22Rv1 (cell line): ENCODE results near the gene NEDD4.
"Not testable (repeated sequence)": the region's sequence is repeated elsewhere in the genome, so short reads cannot be mapped to it uniquely, and the experiment has no call there.

Experiments
- H3K27ac ChIP-seq: fragments of 450-650 bp; 2 replicates; pipeline ENCODE4 v1.5.1; 2017
- CTCF ChIP-seq: fragments of 450-650 bp; IDR thresholded peaks from 2 replicates; pipeline ENCODE4 v1.5.1; 2017; ENCODE audit warnings: mild to moderate bottlenecking
- ZFX ChIP-seq: fragments of 450-650 bp; IDR thresholded peaks from 2 replicates; pipeline ENCODE4 v1.6.1; 2017; ENCODE audit warnings: antibody characterized with exemption, borderline replicate concordance

The NEDD4 gene

DNA sequence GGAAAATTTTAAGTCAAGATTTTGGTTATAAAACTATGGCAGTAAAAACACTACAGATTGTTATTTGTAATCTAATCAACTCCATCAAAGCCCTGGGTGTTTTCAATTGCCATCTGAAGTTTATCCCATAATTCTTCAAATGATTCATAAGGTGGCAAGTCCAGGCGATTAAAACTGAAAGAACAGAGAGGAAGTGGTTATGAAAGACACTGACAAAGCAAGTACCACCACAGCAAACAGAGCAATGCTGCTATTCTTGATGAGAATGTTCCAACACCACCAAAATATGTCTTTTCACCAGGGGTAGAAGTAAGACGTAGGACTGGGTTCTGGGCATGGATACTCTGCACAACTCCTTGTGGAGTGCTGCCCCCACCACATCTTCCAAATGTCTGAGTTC, 163.6 kb downstream of the NEDD4 start:
- no peak overlapping the region for H3K27ac ChIP-seq

GRCh38 chr15:55827955-55828354, 165.5 kb downstream of the NEDD4 start:
- TF ChIP-seq ZFX (no peak), CTCF (no peak)
- no peak overlapping the region for H3K27ac ChIP-seq

More for the DNA sequence above, 163.6 kb downstream of the NEDD4 start:
- TF ChIP-seq CTCF (no peak), ZFX (no peak)

DNA sequence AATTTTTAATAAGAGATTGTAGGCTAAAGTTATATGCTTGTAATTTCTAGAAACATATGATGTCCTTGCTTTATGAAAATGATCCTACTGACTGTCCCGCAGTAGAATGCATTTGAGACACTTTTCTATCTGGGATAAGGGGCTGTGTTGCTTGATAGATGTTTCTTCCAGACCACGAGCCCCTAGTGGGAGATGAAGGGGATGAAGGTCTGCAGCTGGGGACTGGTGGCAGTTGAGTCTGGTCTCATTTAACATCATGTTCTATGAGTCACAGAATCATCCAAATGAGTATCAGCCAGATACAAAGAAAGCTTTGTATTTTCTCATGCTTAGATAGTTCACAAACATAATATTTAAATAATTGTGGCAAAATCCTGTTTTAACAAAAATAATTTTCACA, 166.2 kb downstream of the NEDD4 start:
- TF ChIP-seq ZFX = no peak
- H3K27ac ChIP-seq = no peak overlapping the region

DNA sequence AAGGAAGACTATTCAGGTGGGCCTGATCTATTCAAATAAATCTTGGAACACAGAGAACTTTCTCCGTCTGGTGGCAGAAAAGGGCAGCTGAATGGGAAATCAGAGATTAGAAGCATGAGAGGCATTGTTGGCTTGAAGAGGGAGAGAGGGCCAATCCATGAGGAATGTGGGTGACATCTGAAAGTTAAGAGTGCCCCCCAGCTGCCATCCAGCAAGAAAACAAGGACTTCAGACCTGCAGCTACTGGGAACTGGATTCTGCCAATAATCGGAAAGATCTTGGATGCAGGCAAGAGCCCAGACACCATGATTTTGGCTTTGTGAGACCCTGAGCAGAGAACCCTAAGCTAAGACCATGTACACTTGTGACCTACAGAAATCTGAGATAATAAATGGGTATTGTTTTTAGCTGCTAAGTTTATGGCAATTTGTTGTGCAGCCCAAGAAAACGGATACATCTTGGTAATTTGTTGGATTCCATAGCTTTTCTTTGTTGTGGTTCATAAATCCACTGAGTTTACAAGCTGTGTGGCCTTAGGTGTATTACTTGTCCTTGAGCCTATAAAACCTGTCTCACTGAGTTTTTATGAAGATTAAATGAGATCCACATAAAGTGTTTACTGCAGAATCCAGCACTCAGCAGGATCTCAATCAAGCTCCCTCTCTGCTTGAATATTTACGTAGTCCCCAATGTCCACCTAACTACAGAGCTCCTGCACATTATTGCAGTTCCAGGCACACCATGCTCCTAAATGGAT, 168.4 kb downstream of the NEDD4 start:
- H3K27ac ChIP-seq = no peak overlapping the region
- no peak for TF ChIP-seq CTCF
- TF ChIP-seq ZFX = no peak

- TF ChIP-seq ZFX = no peak
- no peak for TF ChIP-seq CTCF
- H3K27ac ChIP-seq = no peak overlapping the region
These were observed 169.6 kb downstream of the NEDD4 start for GRCh38 chr15:55823699-55824340.

GRCh38 chr15:55823191-55823670, 170.2 kb downstream of the NEDD4 start:
- H3K27ac ChIP-seq = no peak overlapping the region
- TF ChIP-seq ZFX (no peak), CTCF (no peak)

- H3K27ac ChIP-seq = not testable (repeated sequence)
These were observed 171.7 kb downstream of the NEDD4 start for GRCh38 chr15:55821740-55822139.

DNA sequence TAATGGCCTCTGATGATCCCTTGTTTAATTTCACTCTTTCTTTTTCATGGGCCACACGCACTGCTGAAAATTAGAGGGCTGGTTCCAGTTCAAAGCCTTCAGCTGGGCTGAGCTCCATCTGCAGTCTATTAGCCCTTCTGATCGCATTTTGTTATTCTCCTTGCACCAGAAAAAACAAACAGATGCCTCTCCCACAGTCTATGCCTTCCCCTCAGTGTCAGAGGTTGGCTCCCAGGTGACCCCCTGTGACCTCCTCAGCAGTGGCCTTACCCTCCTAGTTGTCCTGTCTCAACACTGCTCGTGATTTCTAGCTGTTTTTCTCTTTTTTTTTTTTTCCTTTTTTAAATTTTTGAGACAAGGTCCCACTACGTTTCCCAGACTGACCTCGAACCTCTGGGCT, 173.4 kb downstream of the NEDD4 start:
- TF ChIP-seq CTCF = no peak
- TF ChIP-seq ZFX = no peak
- H3K27ac ChIP-seq = no peak overlapping the region
